Pons (tissue), 1 donor: ENCODE data around the gene SPTBN2.

Source experiments
- DNase-seq: peaks from one replicate; pipeline ENCODE4 v3.0.0-alpha.2; 2016; ENCODE audit warnings: low spot score

Gene SPTBN2

GRCh38 chr11:66638177-66639065 lies 90.6 kb downstream of the SPTBN2 start, which contains the start of gene RBM4:
RBM4 (plus strand) TSS chr11:66638703; CDS start chr11:66639712, 1,009 bp downstream.
- peak; percentile 100 for DNase-seq

GRCh38 chr11:66637557-66638176 lies 91.3 kb downstream of the SPTBN2 start:
- DNase-seq, result no peak

- no peak for DNase-seq
Measured at GRCh38 chr11:66636411-66636810, 92.6 kb downstream of the SPTBN2 start.
